Measurements from ENCODE around the gene PPP4R1. TPM values are rescaled to one million over a fixed set of nuclear protein-coding genes. Genes with fewer than 3 reads are reported as not detected.

Gene PPP4R1
- total RNA-seq, 1 experiment from 2014 or later: 66.7 TPM

- Histone ChIP-seq H2AFZ (ENCODE audit: low read depth, low read length, poor library complexity, severe bottlenecking) (no peak overlapping the region), H3K27ac (ENCODE audit: low read depth, low read length) (no peak overlapping the region), H3K9me2 (ENCODE audit: insufficient read depth) (no peaks in the 10 kb centered on the region), H3K9ac (ENCODE audit: low read length) (no peak overlapping the region), H3K4me3 (replicated peaks in 1 of 2; ENCODE audit: low read depth in 1 of 2, low read length in 2 of 2) (no peak overlapping the region), H3K4me2 (ENCODE audit: low read length) (no peak overlapping the region), H3K79me2 (ENCODE audit: insufficient read depth, low read length) (peaks cover 3% of the 10 kb centered on the region; the same call in 1 of the 2 replicates), H3K27me3 (ENCODE audit: insufficient read depth, low read length) (no peaks in the 10 kb centered on the region), H4K20me1 (ENCODE audit: insufficient read depth) (peaks cover 5% of the 10 kb centered on the region; the same call in 1 of the 2 replicates), H3K9me3 (ENCODE audit: control insufficient read depth in 1 of 2, insufficient read depth in 1 of 2, low read depth in 1 of 2, low read length in 2 of 2) (no peaks in the 10 kb centered on the region), H3K4me1 (ENCODE audit: control insufficient read depth in 1 of 2, insufficient read depth in 2 of 2, low read length in 2 of 2) (peaks cover 4 to 8% of the 10 kb centered on the region in 2 experiments; a peak in 3 of 4 replicates), H3K36me3 (ENCODE audit: control insufficient read depth in 1 of 2, insufficient read depth in 2 of 2, low read length in 2 of 2) (peaks cover 6 to 37% of the 10 kb centered on the region in 2 experiments; a peak in 3 of 4 replicates)
- DNase-seq (ENCODE audit: low read depth, low spot score): no peak
- ChIA-PET CTCF (no interaction called here), POLR2A (no interaction called here), RAD21 (ENCODE audit: low non-redundant PET in 1 of 2, low total read pairs in 2 of 2, uncharacterized antibody in 2 of 2, unreplicated experiment in 2 of 2) (no interaction called here)
- intact Hi-C loops (cut with micrococcal nuclease): no loop called here
- no peak for TF ChIP-seq ZFX (IDR thresholded peaks at IDR 0.05)
- TF ChIP-seq YY1 (IDR thresholded peaks at IDR 0.05; ENCODE audit: extremely low read depth, insufficient replicate concordance, low read depth, low read length): no peak
- TF ChIP-seq SIN3A (IDR thresholded peaks at IDR 0.05; ENCODE audit: low read depth): no peak
- TF ChIP-seq SP1 (IDR thresholded peaks at IDR 0.05; ENCODE audit: low read depth): no peak
- no peak for TF ChIP-seq MAX (IDR thresholded peaks at IDR 0.05)
- no peak for TF ChIP-seq SRF (IDR thresholded peaks at IDR 0.05; ENCODE audit: low read depth)
- TF ChIP-seq EGR1 (IDR thresholded peaks at IDR 0.05; ENCODE audit: low read depth): no peak
- no peak for TF ChIP-seq CEBPB (IDR thresholded peaks at IDR 0.05; ENCODE audit: low read depth)
- no peak for TF ChIP-seq EZH2phosphoT487 (IDR thresholded peaks at IDR 0.05; ENCODE audit: borderline replicate concordance)
- TF ChIP-seq POLR2A (IDR thresholded peaks at IDR 0.05; ENCODE audit: borderline replicate concordance, extremely low read depth, insufficient read depth, insufficient read length): no peak
- TF ChIP-seq JUND (IDR thresholded peaks at IDR 0.05): no peak
- TF ChIP-seq, protein P1, sequence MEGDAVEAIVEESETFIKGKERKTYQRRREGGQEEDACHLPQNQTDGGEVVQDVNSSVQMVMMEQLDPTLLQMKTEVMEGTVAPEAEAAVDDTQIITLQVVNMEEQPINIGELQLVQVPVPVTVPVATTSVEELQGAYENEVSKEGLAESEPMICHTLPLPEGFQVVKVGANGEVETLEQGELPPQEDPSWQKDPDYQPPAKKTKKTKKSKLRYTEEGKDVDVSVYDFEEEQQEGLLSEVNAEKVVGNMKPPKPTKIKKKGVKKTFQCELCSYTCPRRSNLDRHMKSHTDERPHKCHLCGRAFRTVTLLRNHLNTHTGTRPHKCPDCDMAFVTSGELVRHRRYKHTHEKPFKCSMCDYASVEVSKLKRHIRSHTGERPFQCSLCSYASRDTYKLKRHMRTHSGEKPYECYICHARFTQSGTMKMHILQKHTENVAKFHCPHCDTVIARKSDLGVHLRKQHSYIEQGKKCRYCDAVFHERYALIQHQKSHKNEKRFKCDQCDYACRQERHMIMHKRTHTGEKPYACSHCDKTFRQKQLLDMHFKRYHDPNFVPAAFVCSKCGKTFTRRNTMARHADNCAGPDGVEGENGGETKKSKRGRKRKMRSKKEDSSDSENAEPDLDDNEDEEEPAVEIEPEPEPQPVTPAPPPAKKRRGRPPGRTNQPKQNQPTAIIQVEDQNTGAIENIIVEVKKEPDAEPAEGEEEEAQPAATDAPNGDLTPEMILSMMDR (IDR thresholded peaks at IDR 0.05 in 2 of 3, conservative IDR thresholded peaks at IDR 0.05 in 1 of 3; ENCODE audit: borderline replicate concordance in 1 of 3, insufficient read depth in 1 of 3, low read depth in 2 of 3, low read length in 2 of 3): no peak
- TF ChIP-seq POLR2AphosphoS5 (IDR thresholded peaks at IDR 0.05; ENCODE audit: low read depth, low read length): no peak
- no peak for TF ChIP-seq CBX3 (IDR thresholded peaks at IDR 0.05; ENCODE audit: low read depth)
- TF ChIP-seq ZNF274 (IDR thresholded peaks at IDR 0.05; ENCODE audit: low read depth, low read length): no peak
- no TSS peak for BruUV-seq (replicated peaks)
- no peak for ATAC-seq
Measured at GRCh38 chr18:9571546-9571945, 42.8 kb downstream of the PPP4R1 start.

Data from HCT116 (cell line).